Effector CD8-positive, alpha-beta T cell (primary cell): ENCODE results near the gene PIP4K2C.
"Not testable (repeated sequence)": the region's sequence is repeated elsewhere in the genome, so short reads cannot be mapped to it uniquely, and the experiment has no call there.

Experiments used
- DNase-seq: peaks from one replicate; lab custom pipeline; 2025; lab: John Stamatoyannopoulos, UW

PIP4K2C gene

GRCh38 chr12:57609781-57610553 lies 19.0 kb downstream of the PIP4K2C start:
- no peak for DNase-seq

- no peak for DNase-seq
These were observed 19.6 kb downstream of the PIP4K2C start for GRCh38 chr12:57610554-57611107.

GRCh38 chr12:57611108-57611826 lies 20.3 kb downstream of the PIP4K2C start, which contains the start of gene ARHGEF25:
Gene ARHGEF25, plus strand, starts transcription at chr12:57611435. Its CDS starts 460 bp downstream, at chr12:57611895.
- peak; percentile 27 for DNase-seq

GRCh38 chr12:57611827-57612710 lies 21.1 kb downstream of the PIP4K2C start:
- DNase-seq: no peak

GRCh38 chr12:57612711-57613426 lies 21.9 kb downstream of the PIP4K2C start:
- DNase-seq: no peak

- no peak for DNase-seq
These were observed 22.6 kb downstream of the PIP4K2C start for GRCh38 chr12:57613427-57614109.

- no peak for DNase-seq
These were observed 23.4 kb downstream of the PIP4K2C start for GRCh38 chr12:57614178-57614947.

- DNase-seq: no peak
These were observed 24.0 kb downstream of the PIP4K2C start for GRCh38 chr12:57614948-57615500.

- no peak for DNase-seq
These were observed 24.6 kb downstream of the PIP4K2C start for GRCh38 chr12:57615637-57616036.

- no peak for DNase-seq
These were observed 25.6 kb downstream of the PIP4K2C start for GRCh38 chr12:57616383-57617101.

- no peak for DNase-seq
These were observed 26.9 kb downstream of the PIP4K2C start for GRCh38 chr12:57617942-57618341.

- not testable (repeated sequence) for DNase-seq
These were observed 27.4 kb downstream of the PIP4K2C start for GRCh38 chr12:57618431-57618830.

GRCh38 chr12:57618966-57619433 lies 28.0 kb downstream of the PIP4K2C start:
- DNase-seq: no peak

GRCh38 chr12:57619434-57620244 lies 28.6 kb downstream of the PIP4K2C start:
- no peak for DNase-seq

GRCh38 chr12:57620245-57620935 lies 29.4 kb downstream of the PIP4K2C start:
- no peak for DNase-seq

GRCh38 chr12:57620936-57621496 lies 30.0 kb downstream of the PIP4K2C start:
- no peak for DNase-seq
